Neural cell (in vitro differentiated cells): ENCODE measurements around the gene HIVEP2. TPM values are rescaled to one million over a fixed set of nuclear protein-coding genes. Genes with fewer than 3 reads are reported as not detected.

ENCODE experiments used
- H2AFZ ChIP-seq: fragments of 200-600, 300-800 bp; sonication (generic), shearing (Covaris generic); 2 replicates; pipeline ENCODE4 v1.6.0; 2014; ENCODE audit warnings: low read depth, mild to moderate bottlenecking, antibody characterized with exemption, low read length, moderate library complexity
- H3F3A ChIP-seq: fragments of 200-600 bp; shearing (Covaris generic); 2 replicates; pipeline ENCODE4 v1.6.1; 2016; ENCODE audit warnings: mild to moderate bottlenecking, moderate library complexity, mixed read lengths, antibody characterized with exemption, low read length; ENCODE audit not compliant: insufficient read depth, poor library complexity, severe bottlenecking
- H3K27ac ChIP-seq: fragments of 200-600, 300-800 bp; sonication (generic), shearing (Covaris generic); 2 replicates; pipeline ENCODE4 v1.5.1; 2014; ENCODE audit warnings: mild to moderate bottlenecking, low read length, moderate library complexity
- H3K27me3 ChIP-seq: fragments of 300-800, 200-600 bp; sonication (generic), shearing (Covaris generic); 2 replicates; pipeline ENCODE4 v1.6.0; 2014; ENCODE audit warnings: mild to moderate bottlenecking, low read depth, low read length, moderate library complexity; ENCODE audit not compliant: insufficient read depth
- H3K36me3 ChIP-seq: fragments of 300-800, 200-600 bp; sonication (generic), shearing (Covaris generic); 2 replicates; pipeline ENCODE4 v1.5.1; 2014; ENCODE audit warnings: mild to moderate bottlenecking, antibody characterized with exemption, low read length, moderate library complexity; ENCODE audit not compliant: insufficient read depth
- H3K4me2 ChIP-seq: fragments of 300-800, 200-600 bp; sonication (generic), shearing (Covaris generic); 2 replicates; pipeline ENCODE4 v1.6.0; 2014; ENCODE audit warnings: mild to moderate bottlenecking, low read length
- H3K4me3 ChIP-seq: fragments of 300-800, 200-600 bp; sonication (generic), shearing (Covaris generic); 2 replicates; pipeline ENCODE4 v1.5.1; 2014; ENCODE audit warnings: mild to moderate bottlenecking, low read length, moderate library complexity
- H3K79me2 ChIP-seq: fragments of 200-600 bp; shearing (Covaris generic); replicated peaks from 2 replicates; pipeline ENCODE4 v1.6.0; 2014; ENCODE audit warnings: mild to moderate bottlenecking, low read length, moderate library complexity; ENCODE audit not compliant: insufficient read depth
- H3K9ac ChIP-seq: fragments of 300-800, 200-600 bp; sonication (generic), shearing (Covaris generic); 2 replicates; pipeline ENCODE4 v1.6.1; 2016; ENCODE audit warnings: mild to moderate bottlenecking, low read length, mixed read lengths
- H3K9me2 ChIP-seq: fragments of 200-600 bp; shearing (Covaris generic); 2 replicates; pipeline ENCODE4 v1.6.1; 2016; ENCODE audit warnings: mild to moderate bottlenecking, low read length, mixed read lengths; ENCODE audit not compliant: insufficient read depth
- H3K9me3 ChIP-seq: fragments of 200-600, 300-800 bp; sonication (generic), shearing (Covaris generic); 2 replicates; pipeline ENCODE4 v1.6.1; 2016; ENCODE audit warnings: mild to moderate bottlenecking, mixed run types, low read length, moderate library complexity, mixed read lengths
- H4K20me1 ChIP-seq: fragments of 200-600 bp; shearing (Covaris generic); 2 replicates; pipeline ENCODE4 v1.6.1; 2016; ENCODE audit warnings: mild to moderate bottlenecking, mixed run types; ENCODE audit not compliant: insufficient read depth
- EP300 ChIP-seq: fragments of 450-650 bp; conservative IDR thresholded peaks from 2 replicates; pipeline ENCODE4 v1.6.1; 2014; ENCODE audit warnings: antibody characterized with exemption, mild to moderate bottlenecking, moderate library complexity; ENCODE audit not compliant: poor library complexity, severe bottlenecking
- EZH2 ChIP-seq: fragments of 200-600, 300-800 bp; shearing (Covaris generic), sonication (generic); IDR thresholded peaks from 2 replicates; pipeline ENCODE4 v1.6.1; 2014; ENCODE audit warnings: antibody characterized with exemption, low read length, borderline replicate concordance, mild to moderate bottlenecking; ENCODE audit not compliant: insufficient read depth, poor library complexity, severe bottlenecking
- MXI1 ChIP-seq: fragments of 450-650 bp; conservative IDR thresholded peaks from 2 replicates; pipeline ENCODE4 v1.6.1; 2014; ENCODE audit warnings: antibody characterized with exemption, mild to moderate bottlenecking; ENCODE audit not compliant: poor library complexity, severe bottlenecking
- POLR2AphosphoS5 ChIP-seq: IDR thresholded peaks from 2 replicates; pipeline ENCODE4 v1.6.1; 2012
- RAD21 ChIP-seq: fragments of 450-650 bp; conservative IDR thresholded peaks from 2 replicates; pipeline ENCODE4 v1.6.1; 2014; ENCODE audit warnings: antibody characterized with exemption, mild to moderate bottlenecking, moderate library complexity
- SMC3 ChIP-seq: fragments of 450-650 bp; conservative IDR thresholded peaks from 2 replicates; pipeline ENCODE4 v1.6.1; 2014; ENCODE audit warnings: antibody characterized with exemption, mild to moderate bottlenecking, moderate library complexity; ENCODE audit not compliant: poor library complexity
- TAF1 ChIP-seq: IDR thresholded peaks from 2 replicates; pipeline ENCODE4 v1.6.1; 2012; ENCODE audit warnings: low read depth
- polyA plus RNA-seq: library from polyadenylated mRNA; depleted of rRNA; stranded (reverse); fragments of >200 nt; gene quantifications from 2 replicates; pipeline ENCODE4 v1.2.3, GENCODE V29; 2014
- TF ChIP-seq, protein P1 (sequence below): fragments of 450-650 bp; IDR thresholded peaks from 2 replicates; pipeline ENCODE4 v1.5.1; 2014; ENCODE audit warnings: antibody characterized with exemption, mild to moderate bottlenecking, moderate library complexity; ENCODE audit not compliant: poor library complexity, severe bottlenecking
- TF ChIP-seq, protein P2 (sequence below): IDR thresholded peaks from 2 replicates; pipeline ENCODE4 v1.6.1; 2012; ENCODE audit warnings: borderline replicate concordance

Gene HIVEP2
- polyA plus RNA-seq, 1 donor from 2014 or later, result 6.0 TPM

DNA sequence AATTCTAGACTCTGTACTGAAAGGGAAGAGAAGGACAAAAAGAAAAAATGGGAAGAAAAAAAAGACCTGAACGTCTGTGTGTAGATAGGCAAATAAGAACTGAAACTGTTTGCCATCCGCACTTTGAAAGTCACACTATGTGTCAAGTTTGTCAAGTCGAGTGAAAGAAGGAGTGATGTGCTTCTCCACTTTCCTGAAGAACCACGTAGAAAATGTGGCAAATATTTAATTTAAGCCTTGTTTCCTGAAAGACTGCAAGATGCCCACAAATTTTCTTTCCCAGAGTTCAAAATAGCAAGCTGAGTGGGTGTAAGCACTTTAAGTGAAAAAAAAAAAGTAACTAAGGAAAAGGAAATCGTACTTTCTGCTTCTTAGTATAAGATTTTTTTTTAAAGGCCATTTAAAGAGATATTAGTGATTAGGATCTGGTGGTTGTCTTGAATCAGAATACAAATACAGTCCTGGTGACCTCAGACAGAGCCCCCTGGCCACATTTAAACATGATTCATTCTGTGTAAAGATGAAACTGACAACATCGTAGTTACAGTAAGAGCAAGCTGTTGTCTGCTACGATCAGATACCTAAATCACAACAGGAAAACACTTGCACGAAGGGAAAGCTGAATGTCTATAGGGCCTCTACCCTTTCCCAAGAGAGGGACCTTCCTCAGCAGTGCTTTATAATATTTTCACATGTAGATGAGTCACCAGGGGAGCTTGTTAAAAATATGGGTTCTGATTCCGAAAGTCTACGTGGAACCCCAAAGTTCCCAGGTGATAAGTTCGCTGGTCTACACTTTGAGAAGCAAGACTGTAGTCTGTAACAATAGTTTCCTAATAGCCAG is 102.3 kb downstream of the HIVEP2 start:
- Histone ChIP-seq H3F3A (no peaks in the 10 kb centered on the region), H3K9me3 (no peaks in the 10 kb centered on the region), H3K9me2 (no peaks in the 10 kb centered on the region), H3K9ac (no peak overlapping the region), H3K27me3 (no peaks in the 10 kb centered on the region), H3K4me2 (no peak overlapping the region), H4K20me1 (no peaks in the 10 kb centered on the region), H3K4me3 (no peak overlapping the region), H3K79me2 (no peaks in the 10 kb centered on the region), H3K27ac (no peak overlapping the region), H3K36me3 (no peaks in the 10 kb centered on the region), H2AFZ (no peak overlapping the region)
- TF ChIP-seq SMC3, result no peak
- TF ChIP-seq RAD21, result no peak
- TF ChIP-seq, protein P1, sequence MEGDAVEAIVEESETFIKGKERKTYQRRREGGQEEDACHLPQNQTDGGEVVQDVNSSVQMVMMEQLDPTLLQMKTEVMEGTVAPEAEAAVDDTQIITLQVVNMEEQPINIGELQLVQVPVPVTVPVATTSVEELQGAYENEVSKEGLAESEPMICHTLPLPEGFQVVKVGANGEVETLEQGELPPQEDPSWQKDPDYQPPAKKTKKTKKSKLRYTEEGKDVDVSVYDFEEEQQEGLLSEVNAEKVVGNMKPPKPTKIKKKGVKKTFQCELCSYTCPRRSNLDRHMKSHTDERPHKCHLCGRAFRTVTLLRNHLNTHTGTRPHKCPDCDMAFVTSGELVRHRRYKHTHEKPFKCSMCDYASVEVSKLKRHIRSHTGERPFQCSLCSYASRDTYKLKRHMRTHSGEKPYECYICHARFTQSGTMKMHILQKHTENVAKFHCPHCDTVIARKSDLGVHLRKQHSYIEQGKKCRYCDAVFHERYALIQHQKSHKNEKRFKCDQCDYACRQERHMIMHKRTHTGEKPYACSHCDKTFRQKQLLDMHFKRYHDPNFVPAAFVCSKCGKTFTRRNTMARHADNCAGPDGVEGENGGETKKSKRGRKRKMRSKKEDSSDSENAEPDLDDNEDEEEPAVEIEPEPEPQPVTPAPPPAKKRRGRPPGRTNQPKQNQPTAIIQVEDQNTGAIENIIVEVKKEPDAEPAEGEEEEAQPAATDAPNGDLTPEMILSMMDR, result no peak
- TF ChIP-seq MXI1, result no peak
- TF ChIP-seq EP300, result no peak
- no peak for TF ChIP-seq POLR2AphosphoS5
- TF ChIP-seq TAF1, result no peak
- TF ChIP-seq EZH2, result no peak
- TF ChIP-seq, protein P2, sequence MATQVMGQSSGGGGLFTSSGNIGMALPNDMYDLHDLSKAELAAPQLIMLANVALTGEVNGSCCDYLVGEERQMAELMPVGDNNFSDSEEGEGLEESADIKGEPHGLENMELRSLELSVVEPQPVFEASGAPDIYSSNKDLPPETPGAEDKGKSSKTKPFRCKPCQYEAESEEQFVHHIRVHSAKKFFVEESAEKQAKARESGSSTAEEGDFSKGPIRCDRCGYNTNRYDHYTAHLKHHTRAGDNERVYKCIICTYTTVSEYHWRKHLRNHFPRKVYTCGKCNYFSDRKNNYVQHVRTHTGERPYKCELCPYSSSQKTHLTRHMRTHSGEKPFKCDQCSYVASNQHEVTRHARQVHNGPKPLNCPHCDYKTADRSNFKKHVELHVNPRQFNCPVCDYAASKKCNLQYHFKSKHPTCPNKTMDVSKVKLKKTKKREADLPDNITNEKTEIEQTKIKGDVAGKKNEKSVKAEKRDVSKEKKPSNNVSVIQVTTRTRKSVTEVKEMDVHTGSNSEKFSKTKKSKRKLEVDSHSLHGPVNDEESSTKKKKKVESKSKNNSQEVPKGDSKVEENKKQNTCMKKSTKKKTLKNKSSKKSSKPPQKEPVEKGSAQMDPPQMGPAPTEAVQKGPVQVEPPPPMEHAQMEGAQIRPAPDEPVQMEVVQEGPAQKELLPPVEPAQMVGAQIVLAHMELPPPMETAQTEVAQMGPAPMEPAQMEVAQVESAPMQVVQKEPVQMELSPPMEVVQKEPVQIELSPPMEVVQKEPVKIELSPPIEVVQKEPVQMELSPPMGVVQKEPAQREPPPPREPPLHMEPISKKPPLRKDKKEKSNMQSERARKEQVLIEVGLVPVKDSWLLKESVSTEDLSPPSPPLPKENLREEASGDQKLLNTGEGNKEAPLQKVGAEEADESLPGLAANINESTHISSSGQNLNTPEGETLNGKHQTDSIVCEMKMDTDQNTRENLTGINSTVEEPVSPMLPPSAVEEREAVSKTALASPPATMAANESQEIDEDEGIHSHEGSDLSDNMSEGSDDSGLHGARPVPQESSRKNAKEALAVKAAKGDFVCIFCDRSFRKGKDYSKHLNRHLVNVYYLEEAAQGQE, result no peak

DNA sequence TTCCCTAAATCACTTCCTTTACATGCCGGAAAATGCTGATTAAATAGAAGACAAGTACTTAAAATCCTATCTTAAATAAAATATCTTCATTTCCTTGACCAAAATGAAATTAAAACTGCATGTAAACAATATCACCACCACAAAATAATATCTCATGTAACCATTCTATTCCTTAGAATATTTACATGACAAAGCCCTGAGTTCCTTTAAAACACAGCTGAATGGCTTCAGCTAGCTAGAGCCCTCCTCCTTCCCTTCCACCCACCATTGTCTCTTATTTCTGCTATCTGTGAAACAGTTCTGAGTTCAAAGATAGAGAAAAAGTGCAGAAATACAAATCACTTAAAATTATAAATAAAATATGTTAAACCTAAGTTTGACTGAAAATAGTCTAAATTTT is 103.1 kb downstream of the HIVEP2 start:
- no peaks in the 10 kb centered on the region for H3K36me3 ChIP-seq
- no peak overlapping the region for H3K4me2 ChIP-seq
- H3K27me3 ChIP-seq, result no peaks in the 10 kb centered on the region
- H2AFZ ChIP-seq, result no peak overlapping the region
- TF ChIP-seq RAD21, result no peak
- TF ChIP-seq, protein P1, result no peak
- no peak for TF ChIP-seq EP300
- TF ChIP-seq TAF1, result no peak
- TF ChIP-seq POLR2AphosphoS5, result no peak
- no peak for TF ChIP-seq EZH2
- TF ChIP-seq MXI1, result no peak
- TF ChIP-seq SMC3, result no peak
- TF ChIP-seq, protein P2, result no peak
- H4K20me1 ChIP-seq, result no peaks in the 10 kb centered on the region
- no peaks in the 10 kb centered on the region for H3K79me2 ChIP-seq
- no peaks in the 10 kb centered on the region for H3F3A ChIP-seq
- no peak overlapping the region for H3K9ac ChIP-seq
- H3K27ac ChIP-seq, result no peak overlapping the region
- no peak overlapping the region for H3K4me3 ChIP-seq
- no peaks in the 10 kb centered on the region for H3K9me3 ChIP-seq
- H3K9me2 ChIP-seq, result no peaks in the 10 kb centered on the region
